GM18499 (cell line): Measurements from ENCODE around the gene CSF2.

Source experiments
- ATAC-seq: cut with Tn5 transposase; IDR thresholded peaks from one replicate; pipeline ENCODE4 v1.9.1; 2021; ENCODE audit warnings: moderate number of reproducible peaks; ENCODE audit not compliant: insufficient read depth, unreplicated experiment

CSF2 gene

GRCh38 chr5:132066871-132067270 is 6.7 kb upstream of the CSF2 start:
- no peak for ATAC-seq

GRCh38 chr5:132067451-132067850 is 6.1 kb upstream of the CSF2 start:
- ATAC-seq = no peak

- no peak for ATAC-seq
Measured at GRCh38 chr5:132067941-132068808, 5.4 kb upstream of the CSF2 start.

GRCh38 chr5:132069561-132069960 is 4.0 kb upstream of the CSF2 start:
- ATAC-seq = no peak

- ATAC-seq = no peak
Measured at GRCh38 chr5:132069994-132070393, 3.6 kb upstream of the CSF2 start.

GRCh38 chr5:132070460-132071337 is 2.9 kb upstream of the CSF2 start:
- no peak for ATAC-seq

- ATAC-seq = no peak
Measured at GRCh38 chr5:132071338-132071707, 2.3 kb upstream of the CSF2 start.

- ATAC-seq = no peak
Measured at GRCh38 chr5:132072070-132072469, 1.5 kb upstream of the CSF2 start.

GRCh38 chr5:132072528-132072927 is 1.1 kb upstream of the CSF2 start:
- no peak for ATAC-seq

GRCh38 chr5:132074091-132074771 is 642 bp downstream of the CSF2 start:
- no peak for ATAC-seq

GRCh38 chr5:132074772-132075718 is 1.5 kb downstream of the CSF2 start:
- ATAC-seq = no peak

- no peak for ATAC-seq
Measured at GRCh38 chr5:132075719-132076077, 2.1 kb downstream of the CSF2 start.

GRCh38 chr5:132076202-132076830 is 2.7 kb downstream of the CSF2 start:
- ATAC-seq = no peak

- no peak for ATAC-seq
Measured at GRCh38 chr5:132076983-132077382, 3.4 kb downstream of the CSF2 start.

GRCh38 chr5:132079081-132079480 is 5.5 kb downstream of the CSF2 start:
- ATAC-seq = no peak

- no peak for ATAC-seq
Measured at GRCh38 chr5:132079619-132080018, 6.0 kb downstream of the CSF2 start.

- ATAC-seq = no peak
Measured at GRCh38 chr5:132080595-132080994, 7.0 kb downstream of the CSF2 start.

GRCh38 chr5:132081458-132081857 is 7.9 kb downstream of the CSF2 start:
- no peak for ATAC-seq

GRCh38 chr5:132082329-132083023 is 8.9 kb downstream of the CSF2 start:
- ATAC-seq = no peak
